SK-MEL-5 (cell line): ENCODE data around the gene PHLPP1. TPM values are rescaled to one million over a fixed set of nuclear protein-coding genes. Genes with fewer than 3 reads are reported as not detected.
"Not testable (repeated sequence)": the region's sequence is repeated elsewhere in the genome, so short reads cannot be mapped to it uniquely, and the experiment has no call there.

Experiments
- DNase-seq: peaks from one replicate; pipeline ENCODE4 v3.0.0-alpha.2; 2016; ENCODE audit warnings: low read depth, low spot score
- in situ Hi-C: cut with HindIII; loops from 2 replicates; pipeline ENCODE4 v1.10.0; 2016; ENCODE audit warnings: low sequenced_read_pairs, high pct_unique_total_duplicates, low pct_unique_long_range_greater_than_20kb
- total RNA-seq: library from RNA; depleted of rRNA; stranded (reverse); fragments of >200 nt; shearing (Covaris generic); gene quantifications from 2 replicates; pipeline ENCODE4 v1.2.3, GENCODE V29; 2014

PHLPP1 gene
- total RNA-seq, 1 experiment from 2014 or later: 15.8 TPM

DNA sequence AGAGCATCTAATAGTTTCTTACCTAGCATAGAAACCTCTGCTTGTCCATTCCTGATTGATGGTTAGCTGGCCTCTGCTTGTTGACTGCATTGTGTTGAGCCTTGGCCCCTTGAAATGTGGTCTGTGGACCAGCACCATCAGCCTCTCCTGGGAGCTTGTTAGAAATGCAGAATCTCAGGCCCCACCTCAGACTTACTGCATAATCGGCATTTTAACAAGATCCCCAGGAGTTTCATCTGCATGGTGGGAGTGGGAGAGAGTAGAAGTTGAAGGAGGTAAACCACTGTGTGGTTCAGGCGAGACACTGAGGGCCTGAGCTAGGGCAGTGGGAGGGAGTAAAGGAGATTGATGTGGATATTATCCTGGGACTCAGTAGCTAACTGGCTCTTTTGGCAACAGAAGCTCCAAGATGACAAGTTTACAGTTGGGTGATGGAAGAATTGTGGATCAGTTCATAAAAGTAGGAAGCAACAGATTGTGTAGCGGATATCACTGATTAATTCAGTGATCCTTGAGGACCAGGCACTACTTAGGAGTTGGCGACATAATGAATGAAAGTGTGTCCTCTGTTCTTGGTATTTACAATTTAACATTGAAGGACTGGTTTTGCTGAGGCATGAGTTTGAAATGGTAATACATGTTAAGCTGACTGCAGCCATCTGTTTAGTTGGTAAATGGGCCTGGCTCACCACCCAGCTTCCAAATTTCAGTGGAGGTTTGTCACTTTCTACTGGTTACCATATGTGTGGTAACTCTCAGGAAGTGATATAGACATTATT lies 20.9 kb downstream of the PHLPP1 start:
- in situ Hi-C loops: no loop called here
- no peak for DNase-seq

DNA sequence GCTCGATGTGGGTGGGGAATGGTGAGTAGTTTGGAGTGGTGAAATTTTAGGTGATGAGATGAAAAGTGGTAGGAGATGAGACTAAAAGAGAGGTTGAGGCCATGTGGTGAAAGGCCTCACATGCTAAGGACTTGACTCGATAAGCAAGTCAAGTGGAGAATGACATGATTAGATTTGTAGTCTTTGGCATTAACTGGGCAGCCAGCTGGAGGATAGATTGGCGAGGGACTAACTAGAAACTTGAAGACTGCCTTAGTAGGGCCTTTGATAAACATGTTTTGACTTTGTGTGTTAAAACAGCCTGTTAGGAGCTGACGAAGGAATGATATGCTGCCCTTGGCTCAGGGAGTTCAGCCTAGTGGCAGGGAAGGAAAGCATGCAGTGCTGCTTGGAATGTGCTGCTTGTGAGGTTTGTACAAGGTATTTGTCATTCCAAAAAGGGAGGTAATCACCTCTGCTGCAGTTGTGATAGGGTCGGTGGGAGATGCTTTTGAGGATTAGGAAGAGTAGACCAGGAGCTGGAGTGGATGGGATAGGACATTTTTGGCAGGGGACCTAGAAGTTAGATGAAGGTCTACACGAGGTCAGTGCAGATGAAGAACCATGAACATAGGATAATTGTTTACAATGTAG lies 22.0 kb downstream of the PHLPP1 start:
- no peak for DNase-seq
- in situ Hi-C loops: no loop called here

DNA sequence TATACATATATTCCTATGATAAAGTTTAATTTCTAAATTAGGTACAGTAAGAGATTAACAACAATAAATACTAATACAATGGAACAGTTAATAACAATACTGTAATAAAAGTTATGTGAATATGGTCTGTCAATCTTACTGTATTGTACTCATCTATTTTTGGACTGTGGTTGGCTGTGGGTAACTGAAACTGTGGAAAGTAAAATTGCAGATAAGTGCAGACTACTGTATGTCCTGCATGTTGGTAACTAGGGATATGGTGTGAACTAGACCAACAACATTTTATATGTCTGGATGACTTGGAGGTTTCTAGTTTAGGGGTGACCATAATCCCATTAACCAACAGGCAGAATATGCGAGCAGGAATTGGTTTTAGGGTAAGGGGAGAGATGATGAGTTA lies 23.3 kb downstream of the PHLPP1 start:
- in situ Hi-C loops: no loop called here

DNA sequence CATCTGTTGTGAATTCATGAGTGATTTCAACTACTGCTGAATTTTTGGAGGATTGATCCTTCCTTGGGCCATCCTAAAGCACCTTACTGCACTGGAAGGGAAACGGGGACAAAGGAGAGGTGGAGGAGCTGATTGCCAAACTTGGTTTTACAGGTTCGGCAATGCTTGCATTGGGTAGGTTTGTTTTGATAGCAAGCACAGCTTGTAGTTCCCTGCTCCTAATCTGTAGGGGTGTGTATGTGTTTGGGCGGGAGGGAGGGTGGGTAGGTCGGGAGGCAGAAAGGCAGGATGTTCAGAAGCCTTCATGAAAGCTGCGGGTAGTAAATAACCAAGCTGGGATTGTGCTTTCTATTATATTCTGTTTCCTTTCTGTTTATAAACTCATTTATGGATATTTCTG lies 24.6 kb downstream of the PHLPP1 start:
- DNase-seq: no peak
- in situ Hi-C loops: no loop called here

More for the DNA sequence above, 23.3 kb downstream of the PHLPP1 start:
- DNase-seq: no peak

DNA sequence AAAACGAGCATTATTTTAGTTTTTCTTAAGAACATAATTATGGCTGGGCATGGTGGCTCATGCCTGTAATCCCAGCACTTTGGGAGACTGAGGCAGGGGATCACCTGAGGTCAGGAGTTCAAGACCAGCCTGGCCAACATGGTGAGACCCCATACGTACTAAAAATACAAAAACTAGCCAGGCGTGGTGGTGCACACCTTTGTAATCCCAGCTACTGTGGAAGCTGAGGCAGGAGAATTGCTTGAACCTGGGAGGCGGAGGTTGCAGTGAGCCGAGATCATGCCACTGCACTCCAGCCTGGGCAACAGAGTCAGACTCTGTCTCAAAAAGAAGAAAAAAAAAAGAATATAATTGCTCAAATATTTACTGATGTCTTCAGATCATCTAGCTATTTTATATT lies 25.3 kb downstream of the PHLPP1 start:
- DNase-seq, in situ Hi-C loops: not testable (repeated sequence)

DNA sequence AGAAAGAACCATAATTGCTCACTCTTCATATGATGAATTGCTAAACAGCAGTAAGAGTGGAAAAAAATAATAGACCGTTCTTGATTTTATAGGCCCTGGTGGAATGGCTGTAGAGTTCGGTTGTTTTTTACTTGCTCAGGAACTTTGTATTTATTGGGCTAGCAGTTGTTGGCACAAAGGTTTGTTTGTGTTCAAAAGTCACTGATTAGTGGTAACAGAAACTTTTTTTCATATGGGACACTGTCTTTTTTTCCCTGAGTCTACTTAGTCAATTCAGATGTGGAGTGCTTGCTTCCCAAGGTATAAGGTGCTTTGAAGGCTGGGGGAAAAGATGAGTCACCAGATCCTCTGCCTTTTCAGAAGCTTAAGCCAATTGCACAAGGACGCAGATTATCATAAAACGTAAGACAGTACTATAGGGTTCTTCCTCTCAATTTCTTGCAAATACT lies 25.8 kb downstream of the PHLPP1 start:
- peak; percentile 89 for DNase-seq
- in situ Hi-C loops: no loop called here

DNA sequence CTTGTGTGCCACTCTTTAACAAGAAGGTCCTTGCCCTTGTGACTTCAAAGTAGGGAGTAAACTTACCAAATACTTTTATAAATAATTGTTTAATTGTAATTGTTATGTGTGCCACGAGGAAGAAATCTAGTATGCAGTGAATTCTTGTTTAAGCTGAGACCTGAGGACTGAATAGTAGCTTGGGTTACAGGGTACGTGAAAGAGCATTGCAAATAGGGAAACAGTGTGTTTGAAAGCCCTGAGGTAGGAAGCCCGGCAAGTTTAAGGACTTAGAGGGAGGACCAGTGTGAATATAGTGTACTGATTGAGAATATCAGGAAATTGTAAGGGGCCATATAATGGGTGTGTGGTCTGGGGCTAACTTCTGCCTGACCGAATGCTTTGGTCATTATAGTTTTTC lies 26.2 kb downstream of the PHLPP1 start:
- no peak for DNase-seq
- in situ Hi-C loops: no loop called here

DNA sequence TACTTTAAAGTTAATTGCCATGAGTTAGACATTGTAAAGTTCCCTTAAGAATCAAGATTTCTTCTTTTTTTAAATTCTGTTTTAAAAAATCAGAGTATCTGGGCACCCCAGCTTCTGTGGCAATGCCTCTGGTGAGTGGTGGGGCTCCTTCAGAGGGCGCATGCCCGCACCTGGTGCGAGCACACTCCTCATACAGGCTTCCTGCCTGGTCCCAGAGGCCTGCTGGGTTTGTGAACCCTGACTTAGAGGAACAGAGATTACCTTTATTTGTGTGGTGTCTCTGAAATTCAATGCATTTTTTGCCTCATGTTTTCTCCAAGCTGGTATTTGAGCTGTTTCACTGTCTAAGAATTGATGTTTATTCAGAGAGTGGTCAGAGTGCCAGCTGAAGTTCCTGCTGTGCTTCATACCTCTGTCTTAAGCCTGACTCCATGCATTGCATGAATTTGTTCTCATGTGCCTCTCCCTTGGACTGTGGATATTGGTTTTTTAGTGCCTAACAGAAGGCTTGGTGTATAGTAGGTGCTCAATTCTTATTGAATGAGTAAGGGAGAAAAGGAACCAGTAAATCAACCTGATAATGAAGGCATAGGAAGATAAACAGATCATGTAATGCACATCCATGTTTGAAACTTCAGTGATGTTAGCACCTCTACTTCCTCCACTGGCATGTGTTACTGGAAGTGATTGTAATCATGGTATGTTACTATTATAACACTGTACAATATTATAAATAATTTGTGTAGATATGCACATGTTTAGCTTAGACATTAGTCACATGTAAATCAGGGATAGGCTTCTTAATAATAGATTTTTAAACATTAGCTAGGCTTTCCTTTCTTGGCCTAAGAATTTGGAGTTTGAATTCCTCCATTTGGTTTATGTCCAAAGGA lies 29.0 kb downstream of the PHLPP1 start:
- in situ Hi-C loops: no loop called here
- DNase-seq: no peak

DNA sequence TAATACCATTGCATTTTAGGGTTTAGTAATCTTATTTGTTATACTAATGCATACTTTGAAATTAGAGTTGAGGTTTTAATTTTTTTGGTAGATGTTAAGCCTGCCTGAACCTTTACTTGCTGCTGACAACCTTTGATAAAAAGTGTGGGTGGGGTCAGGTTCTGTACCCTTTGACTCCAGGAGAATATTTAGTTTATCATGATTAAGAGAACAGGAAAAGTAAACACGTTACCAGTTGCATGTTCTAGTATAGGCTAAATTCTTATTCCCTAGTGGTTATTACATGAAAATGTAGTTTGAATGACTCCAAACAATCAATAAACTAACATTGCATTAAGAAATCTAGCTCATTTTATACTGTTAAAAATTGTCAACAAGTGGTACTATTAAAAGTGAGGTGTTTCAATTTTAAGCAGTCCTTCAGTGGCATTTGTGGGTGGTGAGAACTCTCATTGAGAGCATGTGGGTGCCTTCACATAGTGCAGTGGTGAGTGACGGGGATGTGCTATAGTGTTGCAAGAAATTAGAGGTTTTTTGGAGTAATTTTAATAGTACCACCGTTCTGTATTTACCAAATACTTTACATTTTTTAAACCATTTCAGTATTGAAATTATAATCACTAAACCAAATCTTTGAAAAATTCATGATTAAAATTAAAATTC lies 29.9 kb downstream of the PHLPP1 start:
- in situ Hi-C loops: no loop called here
- no peak for DNase-seq

DNA sequence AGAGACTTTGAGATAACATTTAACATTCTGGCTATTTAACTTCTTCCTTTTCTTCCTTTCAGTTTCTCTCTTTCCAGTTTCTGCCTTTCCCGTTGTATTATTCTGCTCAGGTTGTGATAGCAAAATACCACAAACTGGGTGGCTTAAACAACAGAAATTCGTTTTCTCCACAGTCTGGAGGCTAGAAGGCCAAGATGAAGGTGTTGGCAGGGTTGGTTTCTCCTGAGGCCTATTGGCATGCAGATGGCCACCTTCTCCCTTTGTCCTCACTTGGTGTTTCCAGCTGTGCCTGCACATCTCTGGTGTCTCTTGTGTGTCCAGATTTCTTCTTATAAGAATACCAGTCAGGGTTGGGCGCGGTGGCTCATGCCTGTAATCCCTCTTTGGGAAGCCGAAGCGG lies 34.0 kb downstream of the PHLPP1 start:
- in situ Hi-C loops: no loop called here
- no peak for DNase-seq

DNA sequence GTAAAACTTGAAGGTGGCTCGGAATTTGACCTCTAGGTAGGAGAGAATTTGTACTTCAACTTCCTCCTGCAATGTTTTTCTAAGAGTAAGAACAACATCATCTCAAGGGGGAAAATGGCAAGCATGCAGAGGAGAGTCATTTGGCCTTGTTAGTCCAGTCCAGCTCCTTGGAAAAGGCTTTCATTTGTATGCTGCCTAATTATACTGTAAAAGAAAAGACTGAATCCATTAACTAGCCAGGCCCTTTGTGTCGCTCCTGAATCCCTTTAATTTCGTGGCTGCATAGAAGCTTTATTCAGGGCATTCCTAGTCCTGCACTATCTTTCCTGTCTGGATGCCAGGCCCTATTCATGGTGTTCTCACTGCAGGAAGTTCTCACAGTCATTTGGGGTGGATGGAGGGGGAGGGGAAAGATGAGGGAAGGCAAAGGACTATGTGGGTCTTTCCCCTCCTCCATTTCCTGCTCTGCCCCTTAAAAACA lies 36.0 kb downstream of the PHLPP1 start:
- in situ Hi-C loops: no loop called here
- peak; percentile 69 for DNase-seq

DNA sequence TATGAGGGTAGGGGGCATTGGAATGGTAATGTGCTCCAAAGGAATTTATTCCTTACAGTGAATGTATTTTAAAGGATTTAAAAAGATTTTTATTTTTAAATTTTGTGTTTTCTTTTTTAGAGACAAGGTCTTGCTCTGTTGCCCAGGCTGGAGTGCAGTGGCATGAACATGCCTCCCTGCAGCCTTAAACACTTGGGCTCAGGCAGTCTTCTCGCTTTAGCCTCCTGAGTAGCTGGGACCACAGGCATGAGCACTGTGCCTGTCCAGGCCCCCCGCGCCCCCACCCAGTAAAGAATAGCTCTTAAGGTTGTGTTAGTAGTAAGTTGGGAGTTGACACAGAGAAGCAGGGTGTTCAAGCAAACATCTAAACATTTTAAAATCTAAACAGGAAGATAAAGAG lies 36.6 kb downstream of the PHLPP1 start:
- in situ Hi-C loops: no loop called here
- no peak for DNase-seq

DNA sequence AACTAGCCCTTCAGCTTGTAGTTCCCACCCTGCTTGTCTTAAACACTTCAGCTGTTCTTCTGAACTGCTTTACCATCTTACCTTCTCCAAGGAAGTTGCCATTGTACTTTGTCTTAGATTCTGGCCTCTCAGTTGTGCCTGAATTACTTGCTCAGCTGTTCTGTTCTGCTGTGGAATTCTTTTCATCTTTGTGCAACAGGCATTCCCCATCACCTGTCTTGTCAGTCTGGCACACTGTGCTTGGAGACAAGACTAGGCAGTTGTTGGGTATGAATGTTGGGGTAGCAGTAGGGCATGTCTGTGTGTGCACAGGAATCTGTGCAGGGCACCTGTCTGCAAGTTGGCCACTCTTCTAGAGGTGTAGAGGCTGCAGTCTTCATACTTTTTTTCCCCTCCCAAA lies 38.7 kb downstream of the PHLPP1 start:
- DNase-seq: no peak
- in situ Hi-C loops: no loop called here

DNA sequence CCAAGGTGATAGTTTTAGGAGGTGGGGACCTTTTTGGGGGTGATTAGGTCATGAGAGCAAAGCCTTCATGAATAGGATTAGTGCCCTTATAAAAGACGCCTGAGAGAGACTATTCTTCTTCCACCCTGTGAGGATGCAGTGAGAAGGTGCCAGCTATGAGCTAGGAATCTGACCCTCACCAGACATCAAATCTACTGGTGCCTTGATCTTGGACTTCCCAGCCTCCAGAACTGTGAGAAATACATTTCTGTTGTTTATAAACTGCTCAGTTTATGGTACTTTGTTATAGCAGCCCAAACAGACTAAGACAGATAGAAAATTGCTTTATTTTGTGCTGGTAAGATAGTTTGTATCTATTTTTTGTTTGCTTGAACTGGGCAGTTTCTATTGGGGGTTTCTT lies 40.1 kb downstream of the PHLPP1 start:
- in situ Hi-C loops: no loop called here
- no peak for DNase-seq

DNA sequence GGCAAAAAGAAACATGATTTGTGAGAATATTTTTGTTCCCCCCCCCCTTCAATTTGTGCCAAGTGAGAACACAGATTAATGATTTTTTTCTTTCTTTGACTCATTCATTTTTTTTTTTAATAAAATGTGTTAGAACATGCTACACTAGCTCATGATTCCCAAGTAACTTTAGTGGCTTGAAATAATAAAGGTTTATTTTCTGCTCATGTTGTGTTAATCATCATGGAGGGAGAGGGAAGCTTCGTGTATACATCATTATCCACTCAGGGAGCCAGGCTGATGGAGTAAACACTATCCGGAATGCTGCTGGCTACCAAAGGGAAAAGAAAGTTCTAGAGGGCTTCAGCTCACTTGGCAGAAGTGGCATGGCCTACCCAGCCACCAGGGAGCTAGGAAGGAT lies 40.6 kb downstream of the PHLPP1 start:
- in situ Hi-C loops: no loop called here
- DNase-seq: no peak

DNA sequence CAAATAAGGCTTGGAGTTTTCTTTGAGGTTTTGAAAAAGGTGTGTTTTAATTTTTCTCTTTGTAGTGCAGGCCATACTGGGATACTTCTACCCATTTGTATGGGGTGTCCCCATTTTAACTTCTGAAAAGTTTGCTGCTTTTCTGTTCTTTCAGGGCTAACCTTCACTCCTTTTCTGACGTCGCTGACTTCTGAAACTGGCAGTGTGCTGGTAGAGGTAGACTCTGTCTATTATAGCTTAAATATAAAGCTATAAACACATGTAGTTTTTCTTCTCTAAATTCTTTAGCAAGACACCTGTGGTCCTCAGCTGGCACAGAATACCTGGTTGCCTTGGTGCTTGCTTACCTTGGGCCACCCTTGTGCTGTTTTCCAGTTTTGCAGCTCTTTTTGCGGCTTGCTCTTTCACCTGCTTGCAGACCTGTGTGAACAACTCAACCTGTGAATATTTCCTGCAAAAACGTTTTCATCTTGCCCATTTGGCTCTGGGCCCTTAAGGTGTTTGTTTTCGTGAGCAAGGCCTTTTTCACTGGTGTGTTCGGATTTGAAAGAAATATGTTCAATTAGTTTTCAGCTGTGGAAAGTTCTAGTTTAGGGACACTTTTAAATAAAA lies 42.2 kb downstream of the PHLPP1 start:
- in situ Hi-C loops: no loop called here
- DNase-seq: no peak

DNA sequence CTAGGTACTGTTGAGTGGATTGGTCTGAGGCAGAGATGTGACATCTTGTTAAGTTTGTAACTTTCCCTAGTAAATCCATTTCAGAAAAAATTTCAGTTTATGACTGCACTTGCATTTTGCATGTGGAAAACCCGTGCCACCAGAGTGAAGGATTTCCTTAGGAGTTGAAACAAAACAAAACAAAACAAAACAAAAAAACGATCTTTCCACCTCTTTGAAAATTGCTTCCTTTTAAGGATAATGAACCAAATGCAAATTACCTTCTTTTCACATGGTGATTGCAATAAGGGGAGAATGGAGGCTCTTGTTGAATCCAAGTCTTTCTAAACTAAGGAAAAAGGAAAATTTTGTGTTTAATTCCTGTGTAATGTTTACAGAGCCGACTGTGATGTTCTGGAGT lies 43.2 kb downstream of the PHLPP1 start:
- in situ Hi-C loops: no loop called here
- no peak for DNase-seq
